Measurements from ENCODE around the gene MBNL1.

Gene MBNL1

DNA sequence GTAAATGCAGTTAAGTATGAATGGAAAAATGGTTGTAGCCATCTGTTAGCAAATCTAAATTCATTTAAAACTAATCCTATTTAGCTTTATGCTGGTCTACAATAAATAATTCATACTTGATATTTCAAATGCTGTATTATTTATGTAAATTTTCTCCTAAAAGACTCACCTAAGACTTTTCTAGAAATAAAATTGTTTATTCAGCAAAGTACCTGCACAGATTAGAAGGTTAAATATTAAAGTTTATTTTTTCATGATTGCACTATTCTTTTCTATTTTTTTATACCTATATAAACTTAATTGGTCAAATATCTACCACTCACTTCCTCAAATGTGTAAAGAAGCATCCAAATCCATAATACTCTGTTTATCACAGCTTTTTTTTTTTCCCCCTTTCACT, 45.2 kb downstream of the MBNL1 start:
- TF ChIP-seq ARNTL (CRISPR knock-in tag; IDR thresholded peaks at IDR 0.05; ENCODE audit: borderline replicate concordance, low read depth) (no peak), TOX (CRISPR knock-in tag; IDR thresholded peaks at IDR 0.05; ENCODE audit: borderline replicate concordance) (no peak), SNAI2 (CRISPR knock-in tag; IDR thresholded peaks at IDR 0.05) (no peak), ESRRG (CRISPR knock-in tag; IDR thresholded peaks at IDR 0.05) (no peak), ISL1 (CRISPR knock-in tag; IDR thresholded peaks at IDR 0.05) (no peak), PPARA (CRISPR knock-in tag; IDR thresholded peaks at IDR 0.05; ENCODE audit: borderline replicate concordance) (no peak), GLIS3 (CRISPR knock-in tag; IDR thresholded peaks at IDR 0.05) (no peak), ZNF565 (CRISPR knock-in tag; conservative IDR thresholded peaks at IDR 0.05; ENCODE audit: low read depth) (no peak), ZC3H10 (CRISPR knock-in tag; IDR thresholded peaks at IDR 0.05) (no peak), ZNF8 (CRISPR knock-in tag; IDR thresholded peaks at IDR 0.05) (no peak), TSHZ2 (CRISPR knock-in tag; IDR thresholded peaks at IDR 0.05) (no peak), CSDC2 (CRISPR knock-in tag; IDR thresholded peaks at IDR 0.05) (no peak), ZFP3 (CRISPR knock-in tag; IDR thresholded peaks at IDR 0.05) (no peak), TCF4 (CRISPR knock-in tag; IDR thresholded peaks at IDR 0.05; ENCODE audit: borderline replicate concordance) (no peak), OSR1 (CRISPR knock-in tag; IDR thresholded peaks at IDR 0.05) (no peak)
- TF ChIP-seq, protein P1, sequence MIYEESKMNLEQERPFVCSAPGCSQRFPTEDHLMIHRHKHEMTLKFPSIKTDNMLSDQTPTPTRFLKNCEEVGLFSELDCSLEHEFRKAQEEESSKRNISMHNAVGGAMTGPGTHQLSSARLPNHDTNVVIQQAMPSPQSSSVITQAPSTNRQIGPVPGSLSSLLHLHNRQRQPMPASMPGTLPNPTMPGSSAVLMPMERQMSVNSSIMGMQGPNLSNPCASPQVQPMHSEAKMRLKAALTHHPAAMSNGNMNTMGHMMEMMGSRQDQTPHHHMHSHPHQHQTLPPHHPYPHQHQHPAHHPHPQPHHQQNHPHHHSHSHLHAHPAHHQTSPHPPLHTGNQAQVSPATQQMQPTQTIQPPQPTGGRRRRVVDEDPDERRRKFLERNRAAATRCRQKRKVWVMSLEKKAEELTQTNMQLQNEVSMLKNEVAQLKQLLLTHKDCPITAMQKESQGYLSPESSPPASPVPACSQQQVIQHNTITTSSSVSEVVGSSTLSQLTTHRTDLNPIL (CRISPR knock-in tag; IDR thresholded peaks at IDR 0.05; ENCODE audit: low read depth): no peak
- no peak for ATAC-seq

DNA sequence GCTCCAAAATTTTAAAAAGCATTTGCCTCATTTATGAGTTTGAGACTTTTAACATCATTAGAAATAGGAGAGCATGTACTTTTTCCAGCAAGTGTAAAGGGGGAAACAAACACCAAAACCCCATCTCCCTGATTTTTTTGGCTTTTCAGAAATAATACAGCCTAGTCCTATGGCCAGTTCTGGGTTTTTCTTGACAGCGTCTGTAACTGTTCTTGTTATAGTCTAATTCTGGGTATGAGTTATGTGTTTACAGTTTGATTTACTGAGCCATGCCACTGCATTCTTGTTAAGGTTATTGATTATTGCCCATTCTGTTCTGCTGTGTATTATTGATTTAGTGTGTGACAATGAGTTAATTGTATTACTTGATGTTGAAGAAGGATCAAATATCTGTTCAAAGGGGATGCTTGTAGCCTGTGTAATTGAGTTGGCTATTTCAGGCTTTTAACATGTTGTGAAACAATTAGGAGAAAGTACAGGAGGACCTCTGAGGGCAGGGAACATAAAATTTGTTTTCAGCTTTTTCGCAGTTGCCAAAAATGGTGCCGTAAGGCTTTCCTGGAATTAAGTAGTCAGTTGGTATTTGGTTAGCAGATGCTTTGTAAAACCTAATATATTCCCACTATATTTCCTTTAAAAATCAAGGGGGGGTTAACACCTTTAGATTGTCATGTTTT, 46.1 kb downstream of the MBNL1 start:
- TF ChIP-seq GLIS3 (CRISPR knock-in tag; IDR thresholded peaks at IDR 0.05): no peak
- TF ChIP-seq, protein P2, sequence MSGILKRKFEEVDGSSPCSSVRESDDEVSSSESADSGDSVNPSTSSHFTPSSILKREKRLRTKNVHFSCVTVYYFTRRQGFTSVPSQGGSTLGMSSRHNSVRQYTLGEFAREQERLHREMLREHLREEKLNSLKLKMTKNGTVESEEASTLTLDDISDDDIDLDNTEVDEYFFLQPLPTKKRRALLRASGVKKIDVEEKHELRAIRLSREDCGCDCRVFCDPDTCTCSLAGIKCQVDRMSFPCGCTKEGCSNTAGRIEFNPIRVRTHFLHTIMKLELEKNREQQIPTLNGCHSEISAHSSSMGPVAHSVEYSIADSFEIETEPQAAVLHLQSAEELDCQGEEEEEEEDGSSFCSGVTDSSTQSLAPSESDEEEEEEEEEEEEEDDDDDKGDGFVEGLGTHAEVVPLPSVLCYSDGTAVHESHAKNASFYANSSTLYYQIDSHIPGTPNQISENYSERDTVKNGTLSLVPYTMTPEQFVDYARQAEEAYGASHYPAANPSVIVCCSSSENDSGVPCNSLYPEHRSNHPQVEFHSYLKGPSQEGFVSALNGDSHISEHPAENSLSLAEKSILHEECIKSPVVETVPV (CRISPR knock-in tag; IDR thresholded peaks at IDR 0.05): no peak
- TF ChIP-seq BACH2 (CRISPR knock-in tag; IDR thresholded peaks at IDR 0.05; ENCODE audit: borderline replicate concordance): no peak
- TF ChIP-seq TCF4 (CRISPR knock-in tag; IDR thresholded peaks at IDR 0.05; ENCODE audit: borderline replicate concordance): no peak
- no peak for TF ChIP-seq ZFP30 (CRISPR knock-in tag; IDR thresholded peaks at IDR 0.05)
- no peak for TF ChIP-seq ZNF8 (CRISPR knock-in tag; IDR thresholded peaks at IDR 0.05)
- no peak for TF ChIP-seq POU6F1 (CRISPR knock-in tag; IDR thresholded peaks at IDR 0.05; ENCODE audit: borderline replicate concordance, low read depth)
- TF ChIP-seq ZNF70 (CRISPR knock-in tag; IDR thresholded peaks at IDR 0.05): no peak
- no peak for TF ChIP-seq CSDC2 (CRISPR knock-in tag; IDR thresholded peaks at IDR 0.05)
- TF ChIP-seq PPARA (CRISPR knock-in tag; IDR thresholded peaks at IDR 0.05; ENCODE audit: borderline replicate concordance): no peak
- no peak for ATAC-seq

- no peak for ATAC-seq
- TF ChIP-seq, protein P3, sequence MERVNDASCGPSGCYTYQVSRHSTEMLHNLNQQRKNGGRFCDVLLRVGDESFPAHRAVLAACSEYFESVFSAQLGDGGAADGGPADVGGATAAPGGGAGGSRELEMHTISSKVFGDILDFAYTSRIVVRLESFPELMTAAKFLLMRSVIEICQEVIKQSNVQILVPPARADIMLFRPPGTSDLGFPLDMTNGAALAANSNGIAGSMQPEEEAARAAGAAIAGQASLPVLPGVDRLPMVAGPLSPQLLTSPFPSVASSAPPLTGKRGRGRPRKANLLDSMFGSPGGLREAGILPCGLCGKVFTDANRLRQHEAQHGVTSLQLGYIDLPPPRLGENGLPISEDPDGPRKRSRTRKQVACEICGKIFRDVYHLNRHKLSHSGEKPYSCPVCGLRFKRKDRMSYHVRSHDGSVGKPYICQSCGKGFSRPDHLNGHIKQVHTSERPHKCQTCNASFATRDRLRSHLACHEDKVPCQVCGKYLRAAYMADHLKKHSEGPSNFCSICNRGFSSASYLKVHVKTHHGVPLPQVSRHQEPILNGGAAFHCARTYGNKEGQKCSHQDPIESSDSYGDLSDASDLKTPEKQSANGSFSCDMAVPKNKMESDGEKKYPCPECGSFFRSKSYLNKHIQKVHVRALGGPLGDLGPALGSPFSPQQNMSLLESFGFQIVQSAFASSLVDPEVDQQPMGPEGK (CRISPR knock-in tag; IDR thresholded peaks at IDR 0.05; ENCODE audit: borderline replicate concordance): no peak
- TF ChIP-seq CSDC2 (CRISPR knock-in tag; IDR thresholded peaks at IDR 0.05): no peak
- no peak for TF ChIP-seq ZFP30 (CRISPR knock-in tag; IDR thresholded peaks at IDR 0.05)
- no peak for TF ChIP-seq TSHZ2 (CRISPR knock-in tag; IDR thresholded peaks at IDR 0.05)
- TF ChIP-seq, protein P1 (CRISPR knock-in tag; IDR thresholded peaks at IDR 0.05; ENCODE audit: low read depth): no peak
- TF ChIP-seq RARB (CRISPR knock-in tag; IDR thresholded peaks at IDR 0.05): no peak
- TF ChIP-seq ZNF70 (CRISPR knock-in tag; IDR thresholded peaks at IDR 0.05): no peak
Observed at GRCh38 chr3:152315623-152316022, 46.9 kb downstream of the MBNL1 start.
